ENCODE measurements around the gene RDX.

- TF ChIP-seq CEBPB (IDR thresholded peaks at IDR 0.05; ENCODE audit: low read depth), result 0 out of 2 replicates have a peak, but pooled peaks have one; percentile 21
- TF ChIP-seq, protein P1, sequence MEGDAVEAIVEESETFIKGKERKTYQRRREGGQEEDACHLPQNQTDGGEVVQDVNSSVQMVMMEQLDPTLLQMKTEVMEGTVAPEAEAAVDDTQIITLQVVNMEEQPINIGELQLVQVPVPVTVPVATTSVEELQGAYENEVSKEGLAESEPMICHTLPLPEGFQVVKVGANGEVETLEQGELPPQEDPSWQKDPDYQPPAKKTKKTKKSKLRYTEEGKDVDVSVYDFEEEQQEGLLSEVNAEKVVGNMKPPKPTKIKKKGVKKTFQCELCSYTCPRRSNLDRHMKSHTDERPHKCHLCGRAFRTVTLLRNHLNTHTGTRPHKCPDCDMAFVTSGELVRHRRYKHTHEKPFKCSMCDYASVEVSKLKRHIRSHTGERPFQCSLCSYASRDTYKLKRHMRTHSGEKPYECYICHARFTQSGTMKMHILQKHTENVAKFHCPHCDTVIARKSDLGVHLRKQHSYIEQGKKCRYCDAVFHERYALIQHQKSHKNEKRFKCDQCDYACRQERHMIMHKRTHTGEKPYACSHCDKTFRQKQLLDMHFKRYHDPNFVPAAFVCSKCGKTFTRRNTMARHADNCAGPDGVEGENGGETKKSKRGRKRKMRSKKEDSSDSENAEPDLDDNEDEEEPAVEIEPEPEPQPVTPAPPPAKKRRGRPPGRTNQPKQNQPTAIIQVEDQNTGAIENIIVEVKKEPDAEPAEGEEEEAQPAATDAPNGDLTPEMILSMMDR (IDR thresholded peaks at IDR 0.05 in 2 of 3, conservative IDR thresholded peaks at IDR 0.05 in 1 of 3; ENCODE audit: borderline replicate concordance in 1 of 3, insufficient read depth in 1 of 3, low read depth in 2 of 3, low read length in 2 of 3), result no peak
These were observed 113.5 kb downstream of the RDX start for GRCh38 chr11:110182886-110183285.
